GM21717 (cell line): Measurements from ENCODE around the gene SRRM4.
"Not testable (repeated sequence)": the region's sequence is repeated elsewhere in the genome, so short reads cannot be mapped to it uniquely, and the experiment has no call there.

Source experiments
- ATAC-seq: cut with Tn5 transposase; IDR thresholded peaks from one replicate; pipeline ENCODE4 v1.9.1; 2021; ENCODE audit warnings: mild to moderate bottlenecking, moderate library complexity; ENCODE audit not compliant: unreplicated experiment

The SRRM4 gene

GRCh38 chr12:118981285-118982211 lies at the start of gene SRRM4:
SRRM4 (plus strand) TSS chr12:118981541; CDS start chr12:118981883, 342 bp downstream.
- ATAC-seq = no peak

GRCh38 chr12:118946256-118946655 lies 35.1 kb upstream of the SRRM4 start:
- ATAC-seq = no peak

- no peak for ATAC-seq
Measured at GRCh38 chr12:118958520-118958919, 22.8 kb upstream of the SRRM4 start.

GRCh38 chr12:118959348-118959747 lies 22.0 kb upstream of the SRRM4 start:
- ATAC-seq = no peak

- ATAC-seq = no peak
Measured at GRCh38 chr12:118959985-118960560, 21.3 kb upstream of the SRRM4 start.

- ATAC-seq = no peak
Measured at GRCh38 chr12:118960865-118961264, 20.5 kb upstream of the SRRM4 start.

GRCh38 chr12:118964988-118965387 lies 16.4 kb upstream of the SRRM4 start:
- no peak for ATAC-seq

GRCh38 chr12:118970856-118971255 lies 10.5 kb upstream of the SRRM4 start:
- ATAC-seq = no peak

- ATAC-seq = no peak
Measured at GRCh38 chr12:118972982-118973381, 8.4 kb upstream of the SRRM4 start.

GRCh38 chr12:118979763-118980406 lies 1.5 kb upstream of the SRRM4 start:
- ATAC-seq = no peak

- ATAC-seq = no peak
Measured at GRCh38 chr12:118980407-118981014, 830 bp upstream of the SRRM4 start.

- ATAC-seq = no peak
Measured at GRCh38 chr12:118982302-118982701, 961 bp downstream of the SRRM4 start.

GRCh38 chr12:118982984-118983761 lies 1.8 kb downstream of the SRRM4 start:
- ATAC-seq = no peak

- ATAC-seq = no peak
Measured at GRCh38 chr12:118984161-118984943, 3.0 kb downstream of the SRRM4 start.

- no peak for ATAC-seq
Measured at GRCh38 chr12:118986050-118986449, 4.7 kb downstream of the SRRM4 start.

GRCh38 chr12:118999107-118999506 lies 17.8 kb downstream of the SRRM4 start:
- ATAC-seq = no peak

- no peak for ATAC-seq
Measured at GRCh38 chr12:119005085-119005484, 23.7 kb downstream of the SRRM4 start.

GRCh38 chr12:119005913-119006312 lies 24.6 kb downstream of the SRRM4 start:
- no peak for ATAC-seq

GRCh38 chr12:119006746-119007145 lies 25.4 kb downstream of the SRRM4 start:
- no peak for ATAC-seq

- ATAC-seq = not testable (repeated sequence)
Measured at GRCh38 chr12:119008273-119008672, 26.9 kb downstream of the SRRM4 start.
